Measurements from ENCODE around the gene MIER1.

The MIER1 gene

GRCh38 chr1:66996018-66996682, 71.4 kb downstream of the MIER1 start:
- DNase-seq (ENCODE audit: insufficient read length, low spot score) (peak; percentile 37), FAIRE-seq (peak; percentile 63)

DNA sequence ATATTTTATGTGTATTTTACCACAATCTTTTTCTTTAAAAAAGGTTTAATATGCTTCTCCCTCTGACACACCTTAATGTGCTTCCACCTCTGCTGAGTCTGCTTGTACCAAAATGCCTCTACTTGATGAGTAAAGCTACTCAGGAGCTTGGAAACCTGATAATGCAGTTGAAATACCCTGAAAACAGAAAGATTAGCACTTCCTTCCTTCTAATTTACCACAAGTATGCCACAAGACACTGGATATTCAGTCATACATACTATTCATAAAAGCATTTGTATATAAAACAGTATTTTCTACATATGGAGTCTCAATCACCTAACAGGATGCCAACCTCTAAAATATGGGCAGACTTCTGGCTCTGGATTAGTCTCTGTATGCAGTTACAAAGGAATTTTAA, 74.2 kb downstream of the MIER1 start:
- no peak for DNase-seq (ENCODE audit: insufficient read length, low spot score)
- no peak for FAIRE-seq

DNA sequence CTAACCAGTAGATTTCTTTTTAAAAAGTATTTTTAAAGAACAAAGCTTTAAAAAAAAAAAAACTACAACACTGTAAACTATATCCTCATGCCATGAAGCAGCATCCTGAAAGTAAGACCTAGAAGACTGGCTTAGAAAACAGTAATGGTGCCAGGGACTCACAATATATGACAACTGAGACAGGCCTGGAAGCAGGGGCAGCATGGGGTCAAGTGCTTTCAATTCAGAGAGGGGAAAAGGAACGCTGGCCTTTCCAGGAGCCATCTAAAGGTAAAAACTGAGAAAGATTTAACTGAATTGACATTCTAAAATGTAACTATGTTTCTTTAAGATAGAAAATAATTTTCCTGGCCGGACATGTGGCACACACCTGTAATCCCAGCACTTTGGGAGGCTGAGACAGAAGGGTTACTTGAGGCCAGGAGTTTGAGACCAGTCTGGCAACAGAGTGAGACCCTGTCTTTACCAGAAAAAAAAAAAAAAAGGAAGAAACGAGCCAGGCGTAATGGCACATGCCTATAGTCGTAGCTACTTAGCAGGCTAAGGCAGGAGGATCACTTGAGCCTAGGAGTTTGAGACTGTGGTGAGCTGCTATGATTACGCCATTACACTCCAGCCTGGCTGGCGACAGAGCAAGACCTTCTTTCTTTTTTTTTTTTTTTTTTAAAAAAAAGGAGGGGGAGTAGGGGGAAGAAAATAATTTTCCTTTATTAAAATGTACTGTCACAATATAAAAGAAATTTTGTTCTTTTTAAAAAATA, 75.0 kb downstream of the MIER1 start:
- no peak for DNase-seq (ENCODE audit: insufficient read length, low spot score)
- no peak for FAIRE-seq

DNA sequence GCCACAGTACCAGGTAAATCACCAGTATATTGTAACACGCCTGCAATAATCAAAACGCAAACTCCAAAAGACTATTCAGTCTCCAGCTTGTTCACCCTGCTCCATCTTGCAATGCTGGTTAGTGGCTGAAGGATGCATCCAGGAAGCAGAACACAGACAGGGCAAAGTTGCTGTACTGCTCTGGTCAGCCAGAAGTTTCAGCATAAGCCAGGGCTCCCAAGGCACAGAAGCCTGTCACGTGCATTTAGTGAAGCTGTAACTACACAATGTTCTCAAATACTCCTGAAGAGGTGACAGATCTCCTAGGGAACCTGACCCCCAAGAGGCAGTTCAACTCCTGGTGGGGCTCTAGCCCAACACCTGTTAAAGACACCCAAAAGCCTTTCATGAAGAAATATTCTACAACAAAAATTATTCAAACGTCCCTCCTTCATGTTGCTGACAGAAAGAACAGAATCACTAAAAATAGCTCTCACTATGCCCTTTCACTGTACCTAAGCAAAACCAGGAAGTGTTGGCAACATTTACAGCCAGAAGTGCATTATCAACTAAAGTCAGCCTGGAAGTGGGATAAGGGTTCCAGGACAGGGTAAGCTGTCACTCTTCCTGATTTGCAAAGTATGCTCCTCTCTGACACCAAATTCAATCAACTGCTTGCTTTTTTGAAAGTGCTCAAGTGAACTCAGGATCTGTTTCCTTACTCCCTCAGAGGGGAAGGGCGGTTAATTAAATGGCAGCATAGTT, 77.1 kb downstream of the MIER1 start:
- FAIRE-seq, result no peak
- DNase-seq (ENCODE audit: insufficient read length, low spot score), result no peak

DNA sequence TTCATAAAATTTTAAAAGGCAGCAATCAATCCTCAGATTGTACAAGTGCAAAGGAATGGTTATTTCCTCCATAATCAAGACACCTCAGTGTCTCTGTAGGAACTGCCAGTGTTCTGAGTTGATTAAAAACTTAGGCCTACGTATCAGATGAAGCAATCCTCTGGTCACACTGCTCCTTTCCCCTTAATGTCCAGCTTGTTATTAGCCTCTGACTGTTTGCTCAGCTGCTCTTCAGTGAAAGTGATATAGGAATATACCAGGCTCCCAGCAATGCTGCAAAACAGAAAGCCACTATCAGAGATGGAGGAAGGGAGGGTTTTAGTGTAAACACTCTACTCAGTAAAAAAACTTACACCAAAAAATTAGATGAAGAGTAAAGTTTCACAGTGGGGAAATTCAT, 79.4 kb downstream of the MIER1 start:
- no peak for FAIRE-seq
- DNase-seq (ENCODE audit: insufficient read length, low spot score), result no peak

DNA sequence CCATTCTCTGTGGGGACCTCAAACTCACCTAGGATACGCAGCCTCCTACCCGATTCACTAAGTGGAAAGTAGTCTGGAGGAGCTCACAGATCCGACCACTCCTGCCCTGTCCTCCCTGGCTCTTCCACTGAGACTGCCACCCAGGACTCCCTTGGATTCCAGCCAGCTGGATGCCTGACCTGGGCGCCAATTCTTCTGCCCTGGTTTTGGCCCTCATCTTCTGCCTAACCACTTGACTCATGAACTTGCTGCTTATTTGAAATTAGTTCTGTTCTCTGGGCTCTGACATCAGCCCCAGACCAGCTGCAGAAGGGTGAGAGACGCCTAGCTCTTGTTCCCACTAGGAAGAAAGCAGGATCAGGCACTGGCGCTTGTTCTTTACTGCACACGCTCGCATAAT, 80.3 kb downstream of the MIER1 start:
- no peak for FAIRE-seq
- no peak for DNase-seq (ENCODE audit: insufficient read length, low spot score)

GRCh38 chr1:67009792-67010191, 85.0 kb downstream of the MIER1 start:
- no peak for DNase-seq (ENCODE audit: insufficient read length, low spot score)
- FAIRE-seq, result no peak

DNA sequence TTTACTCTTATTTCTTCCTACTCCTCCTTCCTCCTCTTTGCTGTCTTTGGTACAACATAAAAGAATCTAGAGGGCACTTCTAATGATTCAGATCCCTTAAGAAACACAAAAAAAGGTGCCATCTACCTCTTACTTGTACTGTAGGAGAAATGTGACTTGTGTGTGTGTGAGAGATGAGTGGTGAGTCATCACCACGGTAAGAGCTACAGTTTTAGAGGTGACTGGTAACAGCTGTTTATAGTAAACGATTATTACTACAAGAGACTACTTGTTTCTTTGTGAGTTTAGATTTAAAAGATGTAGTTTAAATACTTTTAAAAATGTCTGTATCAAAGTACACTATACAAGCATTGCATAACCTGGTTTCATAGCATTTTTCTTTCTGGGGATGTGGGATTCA, 88.8 kb downstream of the MIER1 start:
- no peak for FAIRE-seq
- peak; percentile 11 for DNase-seq (ENCODE audit: insufficient read length, low spot score)

DNA sequence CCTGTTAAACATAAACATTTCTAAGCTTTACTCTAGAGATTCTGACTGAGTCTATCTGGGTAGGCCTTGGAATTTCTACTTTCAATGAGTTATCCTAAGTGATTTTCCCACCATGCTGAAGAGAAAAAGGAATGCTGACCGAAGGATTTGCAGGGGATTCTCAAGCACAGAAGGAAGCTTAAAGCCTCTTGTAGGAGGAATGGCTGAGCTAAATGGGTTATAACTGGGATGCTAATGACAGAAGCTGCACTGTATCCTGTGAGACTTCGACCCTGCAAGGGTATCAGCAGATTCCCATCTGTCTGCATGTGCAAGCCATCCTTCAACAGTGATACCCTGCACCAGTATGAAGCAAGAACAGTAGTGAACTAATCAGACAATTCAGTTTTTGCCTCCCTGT, 93.8 kb downstream of the MIER1 start:
- DNase-seq (ENCODE audit: insufficient read length, low spot score) (no peak), FAIRE-seq (no peak)

GRCh38 chr1:67019121-67019520, 94.3 kb downstream of the MIER1 start:
- DNase-seq (ENCODE audit: insufficient read length, low spot score), result no peak
- FAIRE-seq, result no peak

GRCh38 chr1:67019600-67020136, 94.9 kb downstream of the MIER1 start:
- DNase-seq (ENCODE audit: insufficient read length, low spot score) (no peak), FAIRE-seq (no peak)

DNA sequence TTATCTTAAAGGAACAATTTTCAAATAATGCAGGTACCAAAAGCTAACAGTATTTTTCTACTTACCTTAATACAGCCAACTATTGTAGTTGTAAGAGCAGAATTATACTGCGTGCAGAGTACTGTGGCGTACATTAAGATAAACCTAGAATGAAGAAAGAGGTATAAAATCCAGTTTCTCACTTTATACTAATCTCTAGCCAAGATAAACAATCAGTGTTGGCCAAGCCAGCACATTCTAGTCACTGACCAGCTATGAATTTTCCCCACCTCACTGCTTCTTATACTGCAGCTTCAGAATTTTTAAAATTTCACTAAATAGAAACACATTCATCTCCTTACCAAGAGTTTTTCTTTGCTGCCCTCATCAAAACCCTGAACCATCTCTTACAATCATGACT, 95.5 kb downstream of the MIER1 start:
- no peak for FAIRE-seq
- DNase-seq (ENCODE audit: insufficient read length, low spot score), result no peak

DNA sequence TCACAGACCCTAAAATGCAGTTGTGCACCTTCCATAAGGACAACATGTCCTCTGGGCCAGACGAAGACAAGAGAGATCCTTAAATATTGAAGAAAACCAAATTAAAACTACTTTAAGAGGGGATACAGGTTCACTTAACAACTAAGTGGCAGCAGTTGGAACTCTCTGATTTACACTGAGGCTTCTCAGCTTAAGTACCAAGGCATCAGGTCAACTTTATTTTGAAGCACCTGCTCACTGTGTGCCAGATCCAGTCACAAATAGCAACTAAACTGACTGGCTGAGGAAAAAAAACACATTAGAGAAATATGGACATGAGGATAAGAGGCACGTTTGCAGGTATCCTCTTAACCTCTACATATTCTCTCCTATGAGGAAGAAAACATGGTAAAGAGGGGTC, 96.0 kb downstream of the MIER1 start:
- FAIRE-seq (no peak), DNase-seq (ENCODE audit: insufficient read length, low spot score) (no peak)

DNA sequence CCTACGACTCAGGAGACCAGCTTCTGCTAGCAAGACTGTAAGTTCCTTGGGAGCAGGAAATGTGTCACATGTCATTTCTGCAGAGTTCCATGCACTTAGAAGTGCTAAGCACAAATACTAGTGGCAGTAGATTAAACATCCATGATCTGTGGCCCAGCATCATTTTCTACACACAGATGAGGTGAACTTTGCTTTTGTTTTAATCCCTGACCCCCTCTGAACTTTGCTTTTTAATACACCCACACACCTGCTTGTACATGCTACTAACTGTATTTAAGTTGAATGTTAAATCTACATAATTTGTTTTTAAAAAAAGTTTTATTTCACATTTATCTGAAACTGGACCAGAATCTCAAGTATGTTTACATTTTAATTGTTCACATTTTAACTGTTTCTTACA, 104.7 kb downstream of the MIER1 start:
- no peak for DNase-seq (ENCODE audit: insufficient read length, low spot score)
- no peak for FAIRE-seq

- no peak for FAIRE-seq
- DNase-seq (ENCODE audit: insufficient read length, low spot score), result no peak
Observed at GRCh38 chr1:67031121-67031858, 106.5 kb downstream of the MIER1 start.

- FAIRE-seq, result no peak
- no peak for DNase-seq (ENCODE audit: insufficient read length, low spot score)
Observed at GRCh38 chr1:67031859-67032247, 107.1 kb downstream of the MIER1 start.

Measured in HTR-8/SVneo (cell line).